Natural killer cell (primary cell): ENCODE results near the gene SLC1A2. TPM values are rescaled to one million over a fixed set of nuclear protein-coding genes. Genes with fewer than 3 reads are reported as not detected.

Experiments
- ATAC-seq, 3 donors: fragments of 150-1000 bp in 2 of 3; fragments of 200-7000 bp in 1 of 3; cut with Tn5 transposase; 1 replicate in 1 of 3; 2 replicates in 2 of 3; pipeline ENCODE4 v1.10.0; 2021; ENCODE audit warnings: mild to moderate bottlenecking in 2 of 3, moderate library complexity in 2 of 3
- DNase-seq, 2 donors: peaks; one replicate each; pipeline versions ENCODE4 v3.0.0 to v3.0.0-alpha.2; 2013 to 2021; ENCODE audit warnings: mixed read lengths in 1 of 2
- H3K27ac ChIP-seq: one replicate; pipeline ENCODE4 v1.5.1; 2013; ENCODE audit warnings: mild to moderate bottlenecking, low read length
- H3K27me3 ChIP-seq: one replicate; pipeline ENCODE4 v1.6.1; 2013; ENCODE audit warnings: low read length; ENCODE audit not compliant: control insufficient read depth, insufficient read depth
- H3K36me3 ChIP-seq: one replicate; pipeline ENCODE4 v1.6.1; 2013; ENCODE audit warnings: low read length; ENCODE audit not compliant: control insufficient read depth, insufficient read depth
- H3K4me1 ChIP-seq: one replicate; pipeline ENCODE4 v1.6.1; 2013; ENCODE audit warnings: low read length; ENCODE audit not compliant: control insufficient read depth, insufficient read depth
- H3K4me3 ChIP-seq: one replicate; pipeline ENCODE4 v1.5.1; 2013; ENCODE audit warnings: low read length
- H3K9me3 ChIP-seq: one replicate; pipeline ENCODE4 v1.6.1; 2013; ENCODE audit warnings: low read length; ENCODE audit not compliant: control insufficient read depth, insufficient read depth
- H3K27ac Mint-ChIP-seq, 2 donors: one replicate each; pipeline ENCODE4 v1.8.0; 2022; ENCODE audit warnings: mild to moderate bottlenecking in 2 of 2, mixed read lengths in 2 of 2, moderate library complexity in 1 of 2
- H3K27me3 Mint-ChIP-seq, 2 donors: one replicate each; pipeline ENCODE4 v1.8.0; 2022; ENCODE audit warnings: low read depth in 2 of 2, mixed read lengths in 2 of 2
- H3K36me3 Mint-ChIP-seq: one replicate; pipeline ENCODE4 v1.8.0; 2022; ENCODE audit warnings: mixed read lengths
- H3K4me1 Mint-ChIP-seq, 2 donors: one replicate each; pipeline ENCODE4 v1.8.0; 2022; ENCODE audit warnings: mixed read lengths in 2 of 2
- H3K4me3 Mint-ChIP-seq: one replicate; pipeline ENCODE4 v1.8.0; 2022; ENCODE audit warnings: mild to moderate bottlenecking, moderate library complexity, mixed read lengths
- H3K9me3 Mint-ChIP-seq, 2 donors: one replicate each; pipeline ENCODE4 v1.8.0; 2022; ENCODE audit warnings: mixed read lengths in 2 of 2
- CTCF ChIP-seq: fragments of 200-600 bp; IDR thresholded peaks from one replicate; pipeline ENCODE4 v1.8.0; 2022; ENCODE audit warnings: antibody characterized with exemption
- WGBS: methylation state at CpG from one replicate; pipeline ENCODE4 v1.1.7; 2013; ENCODE audit warnings: missing lambda C conversion rate; ENCODE audit not compliant: insufficient coverage; 5-methylcytosine and 5-hydroxymethylcytosine counted together
- intact Hi-C: fragments of 100-400 bp; cut with micrococcal nuclease; formaldehyde crosslinking; loops from one replicate; pipeline ENCODE4 v1.14.2; 2022
- total RNA-seq, 4 donors: library from RNA; stranded (reverse); fragments of 120-200 nt in 1 of 4; gene quantifications; one replicate each; pipeline versions ENCODE4 v1.2.3 to v1.2.4, GENCODE V29; 2013 to 2022

SLC1A2 gene
- total RNA-seq, 3 donors from 2014 or later (not counting 1 experiment from before 2014, with no cell fraction given) = 0.02 TPM; not detected in 2

- 87% methylated on average over 2 of the region's 2 CpGs for WGBS
- Mint-ChIP-seq H3K4me1 (peaks cover 11 to 15% of the 10 kb centered on the region in 2 donors), H3K27ac (no peak overlapping the region), H3K9me3 (no peaks in the 10 kb centered on the region), H3K4me3 (no peak overlapping the region), H3K36me3 (no peaks in the 10 kb centered on the region), H3K27me3 (peaks cover 16 to 31% of the 10 kb centered on the region in 2 donors)
- no peaks in the 10 kb centered on the region for H3K9me3 ChIP-seq
- H3K27me3 ChIP-seq = no peaks in the 10 kb centered on the region
- intact Hi-C loops = no loop called here
- no peak overlapping the region for H3K27ac ChIP-seq
- no peak for TF ChIP-seq CTCF
- H3K4me3 ChIP-seq = no peak overlapping the region
- peaks cover 15% of the 10 kb centered on the region for H3K4me1 ChIP-seq
- no peak for ATAC-seq
- no peaks in the 10 kb centered on the region for H3K36me3 ChIP-seq
- no peak for DNase-seq
These were observed 141.5 kb downstream of the SLC1A2 start for GRCh38 chr11:35277827-35278226.

GRCh38 chr11:35276396-35277145 lies 142.8 kb downstream of the SLC1A2 start:
- Mint-ChIP-seq H3K36me3 (no peaks in the 10 kb centered on the region), H3K4me3 (no peak overlapping the region), H3K27me3 (peaks cover 16 to 30% of the 10 kb centered on the region in 2 donors), H3K9me3 (no peaks in the 10 kb centered on the region), H3K27ac (no peak overlapping the region), H3K4me1 (peaks cover 20 to 23% of the 10 kb centered on the region in 2 donors)
- no peak overlapping the region for H3K27ac ChIP-seq
- H3K36me3 ChIP-seq = no peaks in the 10 kb centered on the region
- H3K4me3 ChIP-seq = no peak overlapping the region
- intact Hi-C loops = no loop called here
- no peak for DNase-seq
- peaks cover 19% of the 10 kb centered on the region for H3K4me1 ChIP-seq
- H3K27me3 ChIP-seq = no peaks in the 10 kb centered on the region
- no peak for ATAC-seq
- 94% methylated on average over 2 of the region's 2 CpGs for WGBS
- no peaks in the 10 kb centered on the region for H3K9me3 ChIP-seq
- TF ChIP-seq CTCF = no peak

GRCh38 chr11:35275786-35276170 lies 143.6 kb downstream of the SLC1A2 start:
- TF ChIP-seq CTCF = no peak
- Mint-ChIP-seq H3K9me3 (no peaks in the 10 kb centered on the region), H3K4me1 (peaks cover 21 to 24% of the 10 kb centered on the region in 2 donors), H3K27ac (no peak overlapping the region), H3K4me3 (no peak overlapping the region), H3K36me3 (no peaks in the 10 kb centered on the region), H3K27me3 (peaks cover 16 to 30% of the 10 kb centered on the region in 2 donors)
- peaks cover 19% of the 10 kb centered on the region for H3K4me1 ChIP-seq
- DNase-seq = no peak
- intact Hi-C loops = no loop called here
- no peaks in the 10 kb centered on the region for H3K36me3 ChIP-seq
- 95% methylated on average over 1 of the region's 1 CpG for WGBS
- no peaks in the 10 kb centered on the region for H3K27me3 ChIP-seq
- H3K9me3 ChIP-seq = no peaks in the 10 kb centered on the region
- ATAC-seq = no peak
- no peak overlapping the region for H3K4me3 ChIP-seq
- H3K27ac ChIP-seq = no peak overlapping the region
